Measurements from ENCODE around the gene KLF16.
"Not testable (repeated sequence)": the region's sequence is repeated elsewhere in the genome, so short reads cannot be mapped to it uniquely, and the experiment has no call there.

Gene KLF16

GRCh38 chr19:1888385-1888784, 25.0 kb upstream of the KLF16 start:
- Histone ChIP-seq H3K27ac (no peak overlapping the region), H3K9me3 (ENCODE audit: severe bottlenecking) (no peaks in the 10 kb centered on the region), H3K4me3 (ENCODE audit: low read depth, low read length) (no peak overlapping the region), H3K27me3 (ENCODE audit: insufficient read depth, low read depth, severe bottlenecking) (no peaks in the 10 kb centered on the region), H3K36me3 (no peaks in the 10 kb centered on the region)
- no peak for DNase-seq
- TF ChIP-seq CTCF (IDR thresholded peaks at IDR 0.05; ENCODE audit: low read depth, low read length): no peak

GRCh38 chr19:1886360-1886759, 23.0 kb upstream of the KLF16 start:
- DNase-seq; H3K4me3 ChIP-seq (ENCODE audit: low read depth, low read length); H3K36me3 ChIP-seq; H3K27ac ChIP-seq; H3K9me3 ChIP-seq (ENCODE audit: severe bottlenecking); H3K27me3 ChIP-seq (ENCODE audit: insufficient read depth, low read depth, severe bottlenecking): not testable (repeated sequence)

- DNase-seq: peak; percentile 93
- H3K36me3 ChIP-seq; H3K9me3 ChIP-seq (ENCODE audit: severe bottlenecking); H3K27me3 ChIP-seq (ENCODE audit: insufficient read depth, low read depth, severe bottlenecking): not testable (repeated sequence)
- peak within 1 kb of the TSS; percentile 46; the same call in 1 of the 2 replicates for H3K27ac ChIP-seq
- peak within 1 kb of the TSS; percentile 80 for H3K4me3 ChIP-seq (ENCODE audit: low read depth, low read length)
Measured at GRCh38 chr19:1885398-1886119, 22.2 kb upstream of the KLF16 start, which contains the start of gene ABHD17A. ABHD17A (minus strand) TSS chr19:1885496; CDS start chr19:1881566, 3,930 bp downstream.

GRCh38 chr19:1884719-1885334, 21.4 kb upstream of the KLF16 start:
- Histone ChIP-seq H3K9me3 (ENCODE audit: severe bottlenecking) (no peaks in the 10 kb centered on the region), H3K27me3 (ENCODE audit: insufficient read depth, low read depth, severe bottlenecking) (no peaks in the 10 kb centered on the region), H3K4me3 (ENCODE audit: low read depth, low read length) (peak overlapping the region; percentile 80), H3K36me3 (no peaks in the 10 kb centered on the region), H3K27ac (peak overlapping the region; percentile 46; the same call in 1 of the 2 replicates)
- DNase-seq: no peak
- TF ChIP-seq CTCF (IDR thresholded peaks at IDR 0.05; ENCODE audit: low read depth, low read length): no peak

GRCh38 chr19:1884291-1884718, 20.9 kb upstream of the KLF16 start:
- H3K27ac ChIP-seq: no peak overlapping the region; the same call in 1 of the 2 replicates
- H3K4me3 ChIP-seq (ENCODE audit: low read depth, low read length): peak overlapping the region; percentile 80
- TF ChIP-seq CTCF (IDR thresholded peaks at IDR 0.05; ENCODE audit: low read depth, low read length): no peak
- no peak for DNase-seq
- no peaks in the 10 kb centered on the region for H3K27me3 ChIP-seq (ENCODE audit: insufficient read depth, low read depth, severe bottlenecking)
- H3K36me3 ChIP-seq: no peaks in the 10 kb centered on the region
- no peaks in the 10 kb centered on the region for H3K9me3 ChIP-seq (ENCODE audit: severe bottlenecking)

GRCh38 chr19:1883784-1884183, 20.4 kb upstream of the KLF16 start:
- no peaks in the 10 kb centered on the region for H3K9me3 ChIP-seq (ENCODE audit: severe bottlenecking)
- no peak overlapping the region for H3K4me3 ChIP-seq (ENCODE audit: low read depth, low read length)
- DNase-seq: no peak
- no peak overlapping the region for H3K27ac ChIP-seq
- H3K27me3 ChIP-seq (ENCODE audit: insufficient read depth, low read depth, severe bottlenecking): no peaks in the 10 kb centered on the region
- H3K36me3 ChIP-seq: no peaks in the 10 kb centered on the region
- no peak for TF ChIP-seq CTCF (IDR thresholded peaks at IDR 0.05; ENCODE audit: low read depth, low read length)

All from WERI-Rb-1 (cell line).